Tibial nerve (tissue), 4 donors: ENCODE measurements around the gene KCTD4. TPM values are rescaled to one million over a fixed set of nuclear protein-coding genes. Genes with fewer than 3 reads are reported as not detected.

Experiments used
- DNase-seq, 2 donors: peaks; one replicate each; pipeline ENCODE4 v3.0.0-alpha.2; 2019; ENCODE audit warnings: low spot score in 2 of 2
- H3K27ac ChIP-seq, 4 donors: fragments of 200-600 bp; sonication (generic) in 3 of 4; one replicate each; pipeline ENCODE4 v1.5.1; 2017 to 2019; ENCODE audit warnings: mild to moderate bottlenecking in 1 of 4
- H3K27me3 ChIP-seq, 2 donors: fragments of 200-600 bp; sonication (generic) in 1 of 2; one replicate each; pipeline versions ENCODE4 v1.5.1 to v1.6.0; 2017 to 2019
- H3K36me3 ChIP-seq, 3 donors: fragments of 200-600 bp; sonication (generic); one replicate each; pipeline ENCODE4 v1.5.1; 2018 to 2019
- H3K4me1 ChIP-seq, 4 donors: fragments of 200-600 bp; sonication (generic) in 3 of 4; one replicate each; pipeline ENCODE4 v1.5.1; 2017 to 2019
- H3K4me3 ChIP-seq, 4 donors: fragments of 200-600 bp; sonication (generic) in 3 of 4; one replicate each; pipeline ENCODE4 v1.5.1; 2017 to 2019; ENCODE audit warnings: mild to moderate bottlenecking in 1 of 4, moderate library complexity in 1 of 4
- H3K9me3 ChIP-seq, 4 donors: fragments of 200-600 bp; sonication (generic) in 3 of 4; one replicate each; pipeline ENCODE4 v1.5.1; 2017 to 2019
- EP300 ChIP-seq, 2 donors: sonication (generic); formaldehyde crosslinking; IDR thresholded peaks; one replicate each; pipeline ENCODE4 v1.6.1; 2017; ENCODE audit warnings: antibody characterized with exemption in 2 of 2, mild to moderate bottlenecking in 1 of 2
- POLR2A ChIP-seq, 2 donors: fragments of 450-650 bp; IDR thresholded peaks; one replicate each; pipeline ENCODE4 v1.6.1; 2017; ENCODE audit warnings: antibody characterized with exemption in 2 of 2, mild to moderate bottlenecking in 2 of 2, moderate library complexity in 2 of 2
- WGBS, 2 donors: methylation state at CpG; one replicate each; pipeline ENCODE4 v1.1.5; 2018; 5-methylcytosine and 5-hydroxymethylcytosine counted together
- total RNA-seq, 4 donors: library from RNA; depleted of rRNA; stranded (reverse); fragments of >200 nt; gene quantifications; one replicate each; pipeline ENCODE4 v1.1.0, GENCODE V29; 2016
- TF ChIP-seq, protein P1 (sequence below), 5 experiments: fragments of 200-600 bp in 3 of 5; fragments of 450-650 bp in 2 of 5; sonication (generic) in 3 of 5; IDR thresholded peaks; one replicate each; pipeline ENCODE4 v1.5.1; 2016 to 2019; ENCODE audit warnings: antibody characterized with exemption in 5 of 5, mild to moderate bottlenecking in 3 of 5, moderate library complexity in 2 of 5

Gene KCTD4
- total RNA-seq, 4 donors from 2014 or later, result 3.0 to 14.4 (median 8.2) TPM

DNA sequence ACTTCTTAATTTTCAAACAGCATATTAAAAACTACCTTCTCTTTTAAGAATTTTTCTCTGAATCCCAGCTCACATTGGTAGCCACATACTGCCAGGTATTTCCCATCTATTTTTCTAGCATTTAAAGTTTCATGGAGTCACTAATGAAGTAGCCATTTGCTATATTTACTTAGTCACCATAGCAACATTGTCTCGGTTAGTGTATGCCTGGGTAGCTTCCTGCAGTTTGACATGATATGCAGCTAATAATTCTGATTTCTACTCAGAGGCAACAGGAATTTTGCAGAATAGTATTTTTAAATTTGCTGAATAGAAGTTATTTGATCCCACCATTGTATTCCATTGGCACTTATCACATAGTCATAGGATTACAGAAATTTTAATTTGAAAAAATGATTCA, 30.9 kb upstream of the KCTD4 start:
- WGBS, 2 donors, result 33 to 53% methylated on average over 1 of the region's 1 CpG
- TF ChIP-seq POLR2A (IDR thresholded peaks at IDR 0.05) (no peak), EP300 (IDR thresholded peaks at IDR 0.05) (no peak)
- TF ChIP-seq, protein P1, sequence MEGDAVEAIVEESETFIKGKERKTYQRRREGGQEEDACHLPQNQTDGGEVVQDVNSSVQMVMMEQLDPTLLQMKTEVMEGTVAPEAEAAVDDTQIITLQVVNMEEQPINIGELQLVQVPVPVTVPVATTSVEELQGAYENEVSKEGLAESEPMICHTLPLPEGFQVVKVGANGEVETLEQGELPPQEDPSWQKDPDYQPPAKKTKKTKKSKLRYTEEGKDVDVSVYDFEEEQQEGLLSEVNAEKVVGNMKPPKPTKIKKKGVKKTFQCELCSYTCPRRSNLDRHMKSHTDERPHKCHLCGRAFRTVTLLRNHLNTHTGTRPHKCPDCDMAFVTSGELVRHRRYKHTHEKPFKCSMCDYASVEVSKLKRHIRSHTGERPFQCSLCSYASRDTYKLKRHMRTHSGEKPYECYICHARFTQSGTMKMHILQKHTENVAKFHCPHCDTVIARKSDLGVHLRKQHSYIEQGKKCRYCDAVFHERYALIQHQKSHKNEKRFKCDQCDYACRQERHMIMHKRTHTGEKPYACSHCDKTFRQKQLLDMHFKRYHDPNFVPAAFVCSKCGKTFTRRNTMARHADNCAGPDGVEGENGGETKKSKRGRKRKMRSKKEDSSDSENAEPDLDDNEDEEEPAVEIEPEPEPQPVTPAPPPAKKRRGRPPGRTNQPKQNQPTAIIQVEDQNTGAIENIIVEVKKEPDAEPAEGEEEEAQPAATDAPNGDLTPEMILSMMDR (IDR thresholded peaks at IDR 0.05), result no peak
- Histone ChIP-seq H3K27me3 (no peaks in the 10 kb centered on the region), H3K36me3 (peaks cover 0 to 4% (median 0%) of the 10 kb centered on the region in 3 donors), H3K9me3 (no peaks in the 10 kb centered on the region), H3K4me1 (peaks cover 0 to 6% (median 1%) of the 10 kb centered on the region in 4 donors), H3K27ac (no peak overlapping the region), H3K4me3 (no peak overlapping the region)
- DNase-seq, result no peak

DNA sequence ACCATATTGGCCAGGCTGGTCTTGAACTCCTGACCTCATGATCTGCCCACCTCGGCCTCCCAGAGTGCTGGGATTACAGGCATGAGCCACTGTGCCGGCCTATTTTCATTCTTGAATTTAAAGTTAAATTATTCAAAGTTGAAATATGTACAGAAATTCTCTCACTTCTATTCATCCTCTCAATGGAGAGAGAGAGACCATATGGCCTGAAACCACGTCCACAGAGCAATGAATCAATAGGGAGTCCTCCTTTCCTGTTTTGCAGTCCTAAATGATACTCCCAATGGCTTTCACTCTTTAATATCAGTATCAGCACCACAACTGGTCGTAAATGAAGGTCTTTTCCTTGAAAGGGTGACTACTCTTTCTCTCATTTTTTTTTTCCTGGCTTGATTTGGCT, 30.5 kb upstream of the KCTD4 start:
- Histone ChIP-seq H3K36me3 (peaks cover 0 to 4% (median 0%) of the 10 kb centered on the region in 3 donors), H3K4me3 (no peak overlapping the region), H3K4me1 (peaks cover 0 to 6% (median 1%) of the 10 kb centered on the region in 4 donors), H3K9me3 (no peaks in the 10 kb centered on the region), H3K27ac (no peak overlapping the region), H3K27me3 (no peaks in the 10 kb centered on the region)
- no peak for TF ChIP-seq POLR2A (IDR thresholded peaks at IDR 0.05)
- TF ChIP-seq, protein P1 (IDR thresholded peaks at IDR 0.05), result no peak
- TF ChIP-seq EP300 (IDR thresholded peaks at IDR 0.05), result no peak
- no peak for DNase-seq
- 76 to 78% methylated on average over 4 of the region's 4 CpGs for WGBS, 2 donors

- Histone ChIP-seq H3K4me3 (no peak overlapping the region), H3K27me3 (no peaks in the 10 kb centered on the region), H3K4me1 (peaks cover 0 to 6% (median 1%) of the 10 kb centered on the region in 4 donors), H3K36me3 (peaks cover 0 to 4% (median 0%) of the 10 kb centered on the region in 3 donors), H3K9me3 (no peaks in the 10 kb centered on the region), H3K27ac (no peak overlapping the region)
- TF ChIP-seq, protein P1 (IDR thresholded peaks at IDR 0.05), result no peak
- TF ChIP-seq EP300 (IDR thresholded peaks at IDR 0.05) (no peak), POLR2A (IDR thresholded peaks at IDR 0.05) (no peak)
- WGBS, 2 donors, result 92 to 94% methylated on average over 4 of the region's 4 CpGs
- no peak for DNase-seq
These were observed 28.3 kb upstream of the KCTD4 start for GRCh38 chr13:45229172-45229571.

DNA sequence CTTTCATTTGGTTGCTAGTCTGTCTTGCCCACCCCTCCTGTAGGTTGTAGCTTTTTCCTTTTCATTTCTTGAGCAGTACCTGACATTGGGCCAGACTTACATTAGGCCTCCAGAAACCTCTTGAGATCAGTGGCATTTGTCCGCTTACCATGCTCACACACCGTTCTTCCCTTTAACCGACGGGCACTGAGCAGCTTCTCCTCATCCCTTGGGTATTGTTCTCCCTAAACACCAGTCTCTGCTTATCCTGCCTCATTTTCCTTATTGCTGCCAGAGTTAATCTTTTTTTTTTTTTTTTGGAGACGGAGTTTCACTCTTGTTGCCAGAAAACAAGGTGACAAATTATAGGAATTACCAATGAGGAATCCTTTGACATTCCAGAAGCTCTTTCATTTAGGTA, 27.2 kb upstream of the KCTD4 start:
- TF ChIP-seq POLR2A (IDR thresholded peaks at IDR 0.05) (no peak), EP300 (IDR thresholded peaks at IDR 0.05) (no peak)
- TF ChIP-seq, protein P1 (IDR thresholded peaks at IDR 0.05), result no peak
- Histone ChIP-seq H3K4me1 (peaks cover 0 to 6% (median 1%) of the 10 kb centered on the region in 4 donors), H3K27me3 (no peaks in the 10 kb centered on the region), H3K9me3 (no peaks in the 10 kb centered on the region), H3K4me3 (no peak overlapping the region), H3K36me3 (peaks cover 0 to 4% (median 0%) of the 10 kb centered on the region in 3 donors), H3K27ac (no peak overlapping the region)
- no peak for DNase-seq
- 87 to 91% methylated on average over 5 of the region's 5 CpGs for WGBS, 2 donors

- no peak overlapping the region for H3K4me3 ChIP-seq
- H3K9me3 ChIP-seq, result no peaks in the 10 kb centered on the region
- no peaks in the 10 kb centered on the region for H3K27me3 ChIP-seq
- no peak overlapping the region for H3K27ac ChIP-seq
- H3K4me1 ChIP-seq, result no peaks in the 10 kb centered on the region
- peaks cover 0 to 4% (median 0%) of the 10 kb centered on the region in 3 donors for H3K36me3 ChIP-seq
- no peak for DNase-seq
- TF ChIP-seq EP300 (IDR thresholded peaks at IDR 0.05), result no peak
- TF ChIP-seq, protein P1 (IDR thresholded peaks at IDR 0.05), result no peak
- no peak for TF ChIP-seq POLR2A (IDR thresholded peaks at IDR 0.05)
- WGBS, 2 donors, result 73 to 85% methylated on average over 3 of the region's 3 CpGs
These were observed 25.2 kb upstream of the KCTD4 start for GRCh38 chr13:45226024-45226423.
